Measurements from ENCODE around the gene NR2E3. TPM values are rescaled to one million over a fixed set of nuclear protein-coding genes. Genes with fewer than 3 reads are reported as not detected.

NR2E3 gene
- total RNA-seq = under 1 TPM in 1 of 4 donors, not detected in 3; 0.21 TPM

DNA sequence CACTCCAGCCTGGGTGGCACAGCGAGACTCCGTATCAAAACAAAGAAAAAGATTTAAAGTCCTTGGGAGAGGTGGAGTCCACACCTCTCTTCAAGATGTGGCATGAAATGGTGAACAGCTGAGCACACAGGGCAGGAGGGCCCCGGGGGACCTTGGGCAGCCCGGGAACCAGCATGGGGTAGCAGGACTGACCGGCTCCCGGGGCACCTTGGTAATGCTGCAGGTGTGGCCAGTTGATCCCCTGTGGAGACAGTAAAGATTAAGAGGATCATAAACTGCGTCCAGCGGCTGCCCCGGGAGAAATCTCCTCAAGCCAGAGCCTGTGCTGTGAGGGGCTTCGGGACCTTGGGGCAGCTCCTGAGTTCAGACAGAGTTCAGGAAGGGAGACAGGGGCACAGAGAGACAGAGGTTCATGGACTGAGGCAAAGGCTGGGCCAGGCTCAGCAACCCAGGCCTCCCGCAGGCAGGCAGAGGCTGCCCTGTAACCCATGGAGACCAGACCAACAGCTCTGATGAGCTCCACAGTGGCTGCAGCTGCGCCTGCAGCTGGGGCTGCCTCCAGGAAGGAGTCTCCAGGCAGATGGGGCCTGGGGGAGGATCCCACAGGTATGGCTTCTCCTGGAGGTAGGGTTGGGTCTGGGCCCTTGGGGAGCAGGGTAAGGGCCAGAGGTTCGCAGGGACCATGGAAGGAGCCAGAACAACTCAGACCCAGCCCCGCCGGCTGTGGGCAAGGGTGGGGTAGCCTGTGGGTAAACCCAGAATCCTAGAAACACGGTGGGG is at the start of gene NR2E3:
NR2E3 (plus strand) TSS at position 299 of the 780 bp plus-strand sequence; CDS start at position 489, 190 bp downstream.
- no peak for DNase-seq (ENCODE audit: low spot score in 2 of 2)
- Histone ChIP-seq H3K27me3 (peaks cover 0 to 3% of the 10 kb centered on the region in 2 donors), H3K36me3 (no peaks in the 10 kb centered on the region), H3K4me1 (no peaks in the 10 kb centered on the region), H3K27ac (no peak within 1 kb of the TSS), H3K9me3 (no peaks in the 10 kb centered on the region), H3K4me3 (no peak within 1 kb of the TSS)
- 59% methylated on average over 16 of the region's 16 CpGs for WGBS, 2 donors
- TF ChIP-seq EP300 (IDR thresholded peaks at IDR 0.05) (no peak), POLR2A (IDR thresholded peaks at IDR 0.05) (no peak)
- TF ChIP-seq, protein P1, sequence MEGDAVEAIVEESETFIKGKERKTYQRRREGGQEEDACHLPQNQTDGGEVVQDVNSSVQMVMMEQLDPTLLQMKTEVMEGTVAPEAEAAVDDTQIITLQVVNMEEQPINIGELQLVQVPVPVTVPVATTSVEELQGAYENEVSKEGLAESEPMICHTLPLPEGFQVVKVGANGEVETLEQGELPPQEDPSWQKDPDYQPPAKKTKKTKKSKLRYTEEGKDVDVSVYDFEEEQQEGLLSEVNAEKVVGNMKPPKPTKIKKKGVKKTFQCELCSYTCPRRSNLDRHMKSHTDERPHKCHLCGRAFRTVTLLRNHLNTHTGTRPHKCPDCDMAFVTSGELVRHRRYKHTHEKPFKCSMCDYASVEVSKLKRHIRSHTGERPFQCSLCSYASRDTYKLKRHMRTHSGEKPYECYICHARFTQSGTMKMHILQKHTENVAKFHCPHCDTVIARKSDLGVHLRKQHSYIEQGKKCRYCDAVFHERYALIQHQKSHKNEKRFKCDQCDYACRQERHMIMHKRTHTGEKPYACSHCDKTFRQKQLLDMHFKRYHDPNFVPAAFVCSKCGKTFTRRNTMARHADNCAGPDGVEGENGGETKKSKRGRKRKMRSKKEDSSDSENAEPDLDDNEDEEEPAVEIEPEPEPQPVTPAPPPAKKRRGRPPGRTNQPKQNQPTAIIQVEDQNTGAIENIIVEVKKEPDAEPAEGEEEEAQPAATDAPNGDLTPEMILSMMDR (IDR thresholded peaks at IDR 0.05) = no peak

DNA sequence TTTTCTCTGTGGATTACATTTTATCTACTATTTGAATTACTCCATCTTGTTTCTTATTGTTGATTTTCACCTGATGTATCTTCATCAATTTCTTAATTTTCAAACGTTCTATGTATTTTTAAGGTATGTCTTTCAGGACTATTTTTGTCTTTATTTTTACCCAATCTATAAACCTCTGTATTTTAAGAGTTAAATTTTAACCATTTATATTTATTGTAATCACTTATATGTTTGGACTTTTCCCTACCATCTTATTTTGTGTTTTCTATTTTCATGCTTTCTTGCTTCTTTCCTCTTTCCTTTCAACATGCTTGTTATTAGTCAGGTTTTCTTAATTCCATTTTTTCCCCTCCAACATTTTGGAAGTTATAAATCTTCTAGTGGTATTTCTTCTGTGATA is 49.5 kb upstream of the NR2E3 start:
- Histone ChIP-seq H3K27me3 (no peaks in the 10 kb centered on the region), H3K36me3 (peaks cover 0 to 8% (median 0%) of the 10 kb centered on the region in 3 donors), H3K27ac (no peak overlapping the region), H3K4me1 (peaks cover 0 to 5% (median 0%) of the 10 kb centered on the region in 4 donors), H3K4me3 (no peak overlapping the region), H3K9me3 (peaks cover 0 to 13% (median 0%) of the 10 kb centered on the region in 4 donors)
- 88 to 90% methylated on average over 1 of the region's 1 CpG for WGBS, 2 donors
- TF ChIP-seq POLR2A (IDR thresholded peaks at IDR 0.05) (no peak), EP300 (IDR thresholded peaks at IDR 0.05) (no peak)
- TF ChIP-seq, protein P1 (IDR thresholded peaks at IDR 0.05) = no peak
- DNase-seq (ENCODE audit: low spot score in 2 of 2) = no peak

DNA sequence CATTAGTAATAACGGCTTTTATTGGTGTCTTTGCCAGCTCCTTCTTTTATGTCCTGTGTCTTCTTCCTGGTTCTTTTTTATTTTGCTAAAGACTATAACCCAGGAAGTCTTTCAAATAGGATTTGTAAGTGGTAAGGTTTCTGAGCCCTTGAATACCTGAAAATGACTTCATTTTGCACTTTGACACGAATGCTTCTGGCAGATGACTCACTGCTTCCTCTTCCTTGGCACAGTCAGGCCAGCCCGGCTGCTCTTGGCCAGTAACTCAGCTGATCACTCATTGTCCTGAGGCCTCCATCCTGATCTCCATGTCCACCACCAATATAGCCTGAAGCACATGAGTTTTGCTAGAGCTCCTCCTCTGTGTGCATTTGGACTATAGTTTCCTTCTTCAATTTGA is 48.7 kb upstream of the NR2E3 start:
- Histone ChIP-seq H3K36me3 (peaks cover 0 to 8% (median 0%) of the 10 kb centered on the region in 3 donors), H3K4me3 (no peak overlapping the region), H3K27me3 (no peaks in the 10 kb centered on the region), H3K27ac (no peak overlapping the region), H3K4me1 (peaks cover 0 to 5% (median 0%) of the 10 kb centered on the region in 4 donors), H3K9me3 (peaks cover 0 to 13% (median 0%) of the 10 kb centered on the region in 4 donors)
- WGBS, 2 donors = 52 to 62% methylated on average over 3 of the region's 3 CpGs
- DNase-seq (ENCODE audit: low spot score in 2 of 2) = peak in 1 of 2 donors; percentile 35
- no peak for TF ChIP-seq EP300 (IDR thresholded peaks at IDR 0.05)
- no peak for TF ChIP-seq POLR2A (IDR thresholded peaks at IDR 0.05)
- TF ChIP-seq, protein P1 (IDR thresholded peaks at IDR 0.05) = no peak

DNA sequence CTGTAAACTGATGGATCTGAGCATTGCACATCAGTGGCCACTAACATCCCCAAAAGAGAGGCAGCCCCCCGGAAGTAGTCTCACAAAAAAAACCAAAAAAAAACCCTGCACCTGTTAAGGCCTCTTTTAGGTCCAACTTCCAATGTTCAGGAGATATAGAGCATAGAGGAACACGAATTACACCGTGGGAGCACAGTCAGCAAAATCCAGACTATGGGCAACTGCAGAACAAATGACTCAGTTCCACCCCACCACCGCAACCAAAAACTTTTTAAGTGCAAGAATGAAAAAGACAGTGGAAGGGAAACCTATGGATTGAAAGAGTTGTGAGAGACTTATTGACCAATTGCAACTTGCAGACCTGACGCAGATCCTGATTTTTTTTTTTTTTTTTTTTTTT is 42.2 kb upstream of the NR2E3 start:
- no peaks in the 10 kb centered on the region for H3K4me1 ChIP-seq
- H3K27ac ChIP-seq = no peak overlapping the region
- H3K27me3 ChIP-seq = no peaks in the 10 kb centered on the region
- H3K36me3 ChIP-seq = no peaks in the 10 kb centered on the region
- 95 to 96% methylated on average over 5 of the region's 5 CpGs for WGBS, 2 donors
- H3K9me3 ChIP-seq = no peaks in the 10 kb centered on the region
- no peak for DNase-seq (ENCODE audit: low spot score in 2 of 2)
- no peak overlapping the region for H3K4me3 ChIP-seq
- TF ChIP-seq, protein P1 (IDR thresholded peaks at IDR 0.05) = no peak
- no peak for TF ChIP-seq POLR2A (IDR thresholded peaks at IDR 0.05)
- TF ChIP-seq EP300 (IDR thresholded peaks at IDR 0.05) = no peak

DNA sequence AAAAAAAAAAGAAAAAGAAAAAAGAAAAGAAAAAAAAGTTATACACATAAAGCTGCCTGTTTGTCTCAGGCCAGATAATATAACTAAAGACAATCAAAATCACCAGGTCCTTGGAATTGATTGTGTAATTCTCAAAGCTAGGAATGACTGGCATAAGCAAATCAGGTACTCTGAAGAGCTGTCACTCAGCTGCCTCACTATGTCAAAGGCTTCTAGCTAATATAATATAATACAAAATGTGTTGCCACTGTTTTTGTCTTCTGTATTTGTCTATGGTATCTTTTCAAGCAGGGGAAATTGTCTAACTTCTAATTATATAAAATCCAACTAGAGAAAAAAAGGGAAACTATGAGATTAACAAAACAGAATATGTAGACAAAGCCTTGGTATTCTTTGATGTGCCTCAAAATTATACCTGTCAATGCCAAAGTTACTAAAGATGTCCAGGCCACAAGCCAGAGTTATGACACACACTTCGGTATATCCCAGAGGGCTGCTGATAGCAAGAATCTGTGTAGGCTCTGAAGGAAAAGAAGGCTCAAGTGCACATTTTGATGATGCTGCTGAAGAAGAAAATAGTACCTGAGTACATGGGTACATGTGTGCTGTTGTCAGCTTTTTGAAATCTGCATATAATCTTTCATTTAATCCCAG is 37.0 kb upstream of the NR2E3 start:
- no peak overlapping the region for H3K4me3 ChIP-seq
- 94 to 100% methylated on average over 1 of the region's 1 CpG for WGBS, 2 donors
- H3K9me3 ChIP-seq = no peaks in the 10 kb centered on the region
- TF ChIP-seq POLR2A (IDR thresholded peaks at IDR 0.05) (no peak), EP300 (IDR thresholded peaks at IDR 0.05) (no peak)
- TF ChIP-seq, protein P1 (IDR thresholded peaks at IDR 0.05) = no peak
- H3K36me3 ChIP-seq = no peaks in the 10 kb centered on the region
- no peaks in the 10 kb centered on the region for H3K4me1 ChIP-seq
- no peaks in the 10 kb centered on the region for H3K27me3 ChIP-seq
- no peak for DNase-seq (ENCODE audit: low spot score in 2 of 2)
- H3K27ac ChIP-seq = no peak overlapping the region
